SW480 (cell line): Measurements from ENCODE around the gene TRPM2.
"Not testable (repeated sequence)": the region's sequence is repeated elsewhere in the genome, so short reads cannot be mapped to it uniquely, and the experiment has no call there.

ENCODE experiments used
- DNase-seq: peaks from one replicate; pipeline ENCODE4 v3.0.0-alpha.2; 2016; ENCODE audit warnings: low spot score

Gene TRPM2

DNA sequence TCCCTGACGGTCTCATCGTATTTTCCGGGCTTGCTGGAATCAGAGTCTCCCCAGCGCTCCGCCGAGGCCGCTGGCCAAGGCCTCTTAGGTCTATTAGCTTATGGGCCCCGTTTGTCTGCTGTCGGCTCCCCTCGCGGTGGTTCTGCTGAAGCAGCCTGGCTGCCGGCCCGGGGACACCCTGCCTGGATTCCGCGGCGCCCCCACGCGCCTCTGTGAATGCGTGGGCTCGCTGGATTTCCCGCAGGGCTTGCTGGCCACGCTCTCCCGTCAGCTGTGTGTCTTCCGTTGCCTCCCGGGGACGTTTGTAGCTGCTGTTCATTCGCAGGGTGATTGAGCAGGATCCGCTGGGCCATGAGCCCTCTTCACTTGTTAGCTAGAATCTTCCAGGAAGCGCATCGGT is 110.3 kb downstream of the TRPM2 start:
- DNase-seq = no peak

DNA sequence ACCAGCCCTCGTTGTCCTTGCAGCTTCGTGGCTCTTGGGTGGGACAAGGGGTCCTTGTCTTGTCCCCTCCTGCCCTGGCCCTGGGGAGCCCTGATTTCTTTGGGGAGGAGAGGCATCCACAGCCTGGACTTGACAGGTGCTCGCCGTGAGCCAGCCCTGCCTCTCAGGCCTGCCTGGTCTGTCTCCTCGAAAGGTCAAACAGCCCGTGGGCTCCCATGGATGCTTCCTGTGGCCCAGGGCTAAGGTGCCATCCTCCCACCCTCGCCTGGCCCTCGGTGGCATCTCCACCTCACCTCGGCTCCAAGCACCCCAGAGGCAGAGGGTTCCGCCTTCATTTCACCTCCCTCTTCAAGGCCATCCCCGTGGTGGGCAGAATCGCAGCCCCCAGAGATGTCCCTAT is 110.9 kb downstream of the TRPM2 start:
- no peak for DNase-seq

DNA sequence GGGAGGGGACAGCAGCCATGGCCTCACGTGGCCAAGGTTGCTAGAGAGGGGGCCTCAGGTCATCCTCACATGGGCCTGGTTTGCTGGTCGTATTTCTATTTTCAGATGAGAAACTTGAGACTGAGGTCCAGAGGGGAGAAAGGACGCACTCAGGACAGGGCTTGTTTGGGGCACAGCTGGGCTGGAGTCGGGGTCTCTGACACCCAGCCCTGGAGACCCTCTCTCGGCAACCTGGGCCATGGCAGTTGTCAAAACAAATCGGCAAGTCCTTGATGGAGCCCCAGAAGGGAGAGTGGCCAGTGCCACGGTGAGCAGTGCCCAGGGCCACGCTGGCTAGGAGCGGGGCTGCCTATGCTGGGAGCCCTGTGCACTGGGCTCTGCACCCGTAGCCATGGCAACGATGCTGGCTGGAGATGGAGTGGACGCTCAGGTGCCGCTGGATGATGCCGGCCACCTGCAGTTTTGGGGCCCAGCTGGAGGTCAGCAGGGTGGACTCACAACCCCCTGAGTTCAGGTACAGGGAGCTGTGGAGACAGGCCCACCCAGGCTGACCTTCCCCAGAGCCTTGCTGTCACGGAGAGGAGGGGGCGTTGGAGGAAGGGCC is 113.0 kb downstream of the TRPM2 start:
- DNase-seq = no peak

DNA sequence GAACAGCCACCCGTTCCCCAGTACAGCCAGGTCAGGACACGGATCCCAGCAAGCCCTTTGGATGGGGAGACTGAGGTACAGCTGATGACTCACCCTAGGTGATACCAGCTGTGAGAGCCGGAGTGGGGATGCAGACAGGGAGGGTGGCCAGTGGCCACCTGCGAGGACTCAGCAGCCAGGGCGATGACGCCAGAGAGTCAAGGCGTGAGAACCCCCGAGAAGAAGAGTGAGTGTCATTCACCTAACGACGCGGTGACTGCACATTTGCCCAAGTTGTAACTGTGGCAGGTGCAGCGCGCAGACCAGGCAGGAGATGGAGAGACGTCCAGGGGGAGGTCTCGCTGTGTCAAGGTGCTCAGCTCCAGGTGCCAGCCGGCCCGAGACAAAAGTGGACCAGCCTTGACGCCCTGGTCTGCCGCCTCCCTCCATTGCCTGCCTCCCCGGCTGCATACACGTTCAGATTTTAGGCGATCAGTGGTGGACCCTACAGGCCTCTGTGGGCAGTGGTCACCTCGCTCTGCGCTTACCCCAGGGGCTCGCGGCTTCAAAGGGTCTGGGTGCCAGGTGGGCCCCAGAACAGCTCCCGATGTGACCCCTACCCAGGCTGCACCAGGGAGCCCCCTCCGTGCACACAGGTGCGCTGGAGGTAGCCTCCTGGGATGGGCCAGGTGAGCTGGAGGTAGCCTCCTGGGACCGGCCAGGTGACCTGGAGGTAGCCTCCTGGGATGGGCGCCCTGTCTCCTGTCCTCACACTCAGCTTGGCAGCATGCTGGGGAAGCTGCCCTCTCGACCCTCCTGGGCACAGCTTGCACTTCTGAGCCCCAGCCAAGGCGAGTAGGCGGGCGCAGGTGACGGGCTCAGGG is 113.8 kb downstream of the TRPM2 start:
- no peak for DNase-seq

DNA sequence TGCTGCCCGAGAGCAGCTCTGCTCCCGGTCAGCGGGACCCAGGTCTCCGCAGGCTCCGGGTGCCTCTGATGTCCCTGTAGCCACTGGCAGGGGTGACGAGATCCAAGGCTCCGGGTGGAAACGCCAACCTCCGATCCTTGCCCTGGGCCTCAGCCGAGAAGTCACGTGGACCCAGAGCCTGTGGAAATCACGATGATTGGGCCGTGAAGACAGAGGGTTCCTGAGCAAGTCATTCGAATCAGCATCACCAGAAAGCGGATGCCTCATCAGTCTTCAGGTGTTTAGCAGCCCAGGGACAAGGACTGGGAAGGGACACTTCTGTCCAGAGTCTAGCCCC is 114.4 kb downstream of the TRPM2 start:
- DNase-seq = no peak

DNA sequence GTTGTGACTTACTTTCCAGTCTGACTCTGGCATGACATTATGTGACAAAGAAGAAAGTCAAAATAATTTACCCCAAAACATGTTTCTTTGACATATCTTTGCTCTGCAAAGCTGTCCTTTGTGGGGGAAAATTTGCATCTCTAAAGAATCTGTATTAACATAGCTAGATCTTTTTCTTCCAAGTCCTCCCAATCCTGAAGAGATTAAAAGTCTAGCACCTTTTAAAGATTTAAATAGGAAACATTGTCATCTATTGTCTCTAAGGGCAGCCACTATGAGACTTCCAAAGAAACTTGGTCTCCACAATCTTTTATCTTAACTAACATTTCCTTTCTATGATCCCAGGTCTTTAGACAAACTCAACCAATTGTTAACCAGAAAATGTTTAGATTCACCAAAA is 117.9 kb downstream of the TRPM2 start:
- DNase-seq = no peak

DNA sequence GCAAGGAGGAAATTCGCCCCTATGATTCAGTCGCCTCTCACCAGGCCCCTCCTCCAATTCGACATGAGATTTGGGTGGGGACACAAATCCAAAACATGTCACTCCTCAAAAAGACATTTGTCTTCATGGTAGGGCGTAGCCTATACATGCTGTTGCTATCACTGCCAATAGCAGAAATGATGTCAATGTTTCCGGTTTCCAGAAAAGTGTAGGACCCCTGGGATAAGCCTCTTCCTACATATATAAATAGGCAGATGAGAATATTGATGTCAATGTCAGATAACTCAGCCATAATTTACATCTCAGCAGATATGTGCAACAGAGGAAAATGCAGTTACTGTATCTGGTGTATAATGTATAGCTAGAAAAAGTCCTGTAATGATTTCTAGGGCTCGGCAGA is 118.6 kb downstream of the TRPM2 start:
- DNase-seq = no peak

DNA sequence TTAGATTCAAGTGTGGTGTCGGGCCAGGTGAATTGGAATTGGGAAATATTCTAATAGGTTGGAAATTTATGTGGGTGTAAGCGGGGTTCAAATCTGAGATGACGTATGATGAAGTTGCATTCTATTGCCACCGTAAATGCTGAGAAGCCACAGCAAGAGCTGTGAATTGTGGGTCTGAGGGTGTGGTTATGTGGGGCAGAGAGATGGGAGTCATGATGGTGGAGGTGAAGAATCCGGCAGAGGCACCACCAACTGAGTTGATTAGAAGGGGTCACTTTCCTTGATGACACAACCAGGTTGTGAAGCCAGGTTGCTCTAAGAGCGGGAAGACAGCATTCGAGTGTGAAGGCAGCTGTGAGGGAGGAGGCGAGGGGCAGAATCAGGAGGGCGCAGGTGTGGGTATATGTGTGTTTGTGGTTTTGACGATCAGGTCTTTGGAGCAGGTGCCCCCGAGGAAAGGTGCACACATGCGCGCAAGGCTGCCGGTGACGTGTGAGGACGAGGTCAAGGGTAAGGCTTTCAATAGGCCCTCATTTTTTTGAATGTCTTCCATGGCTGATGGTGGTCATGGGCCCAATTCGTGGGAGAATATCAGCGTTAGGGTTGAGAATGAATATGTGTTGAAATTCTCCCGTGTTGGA is 120.6 kb downstream of the TRPM2 start:
- DNase-seq = no peak

DNA sequence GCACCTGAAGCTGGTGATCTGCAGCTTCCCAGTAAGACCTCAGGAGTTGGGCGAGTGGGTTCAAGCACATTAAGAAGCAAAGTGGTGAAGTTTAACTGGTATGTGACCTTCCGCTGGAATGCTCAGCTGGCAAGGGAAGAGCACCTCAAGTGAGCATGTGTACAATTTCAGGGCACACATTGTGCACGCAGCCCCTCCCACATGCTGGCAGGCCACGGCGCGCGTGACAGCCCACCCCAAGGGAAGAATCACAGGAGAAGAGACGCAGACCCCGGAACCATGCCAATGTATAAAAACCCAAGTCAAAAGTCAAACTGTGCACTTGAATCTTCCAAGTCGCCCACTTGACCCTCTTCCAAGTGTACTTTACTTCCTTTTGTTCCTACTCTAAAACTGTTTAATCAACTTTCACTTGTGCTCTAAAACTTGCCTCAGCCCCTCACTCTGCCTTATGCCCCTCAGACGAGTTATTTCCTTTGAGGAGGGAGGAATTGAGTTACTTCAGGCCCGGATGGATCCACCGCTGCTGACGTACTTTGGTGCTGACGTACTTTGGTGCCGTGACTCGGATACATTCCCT is 121.9 kb downstream of the TRPM2 start:
- no peak for DNase-seq

DNA sequence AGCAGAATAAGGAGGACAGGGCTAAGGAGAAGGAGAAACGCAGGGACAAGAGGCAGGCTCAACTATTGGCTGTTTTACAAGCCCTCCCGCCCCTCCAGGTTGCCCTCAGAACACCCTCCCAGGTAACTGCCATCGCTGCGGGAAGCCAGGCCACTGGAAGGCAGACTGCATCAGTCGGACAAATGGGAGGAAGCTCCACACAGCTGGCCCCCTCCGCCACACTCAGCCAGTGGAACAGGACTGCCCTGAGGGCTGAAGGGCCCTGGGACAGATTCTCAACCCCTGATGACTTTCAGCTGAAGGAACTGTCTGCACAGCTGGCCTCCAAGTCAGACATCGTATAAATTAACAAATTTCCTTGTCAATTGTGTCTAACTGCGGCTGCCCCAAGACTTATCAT is 123.7 kb downstream of the TRPM2 start:
- no peak for DNase-seq

DNA sequence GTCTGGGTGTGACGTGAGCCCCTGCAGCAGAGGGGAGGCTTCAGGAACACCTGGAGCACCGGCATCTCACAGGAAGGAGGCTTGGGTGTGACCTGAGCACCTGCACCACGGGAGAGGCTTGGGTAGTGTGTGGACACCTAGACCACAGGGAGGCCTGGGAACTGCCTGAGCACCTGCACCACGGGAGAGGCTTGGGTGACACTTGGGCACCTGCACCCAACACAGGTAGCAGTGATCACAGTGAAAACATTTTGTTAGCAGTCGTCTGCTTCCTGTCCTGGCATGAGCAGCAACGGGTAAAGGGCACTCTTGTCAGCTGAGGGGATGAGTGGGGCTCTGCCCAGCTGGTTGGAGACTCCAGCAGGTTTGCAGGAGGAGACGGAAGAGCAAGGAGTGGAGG is 124.3 kb downstream of the TRPM2 start:
- no peak for DNase-seq

DNA sequence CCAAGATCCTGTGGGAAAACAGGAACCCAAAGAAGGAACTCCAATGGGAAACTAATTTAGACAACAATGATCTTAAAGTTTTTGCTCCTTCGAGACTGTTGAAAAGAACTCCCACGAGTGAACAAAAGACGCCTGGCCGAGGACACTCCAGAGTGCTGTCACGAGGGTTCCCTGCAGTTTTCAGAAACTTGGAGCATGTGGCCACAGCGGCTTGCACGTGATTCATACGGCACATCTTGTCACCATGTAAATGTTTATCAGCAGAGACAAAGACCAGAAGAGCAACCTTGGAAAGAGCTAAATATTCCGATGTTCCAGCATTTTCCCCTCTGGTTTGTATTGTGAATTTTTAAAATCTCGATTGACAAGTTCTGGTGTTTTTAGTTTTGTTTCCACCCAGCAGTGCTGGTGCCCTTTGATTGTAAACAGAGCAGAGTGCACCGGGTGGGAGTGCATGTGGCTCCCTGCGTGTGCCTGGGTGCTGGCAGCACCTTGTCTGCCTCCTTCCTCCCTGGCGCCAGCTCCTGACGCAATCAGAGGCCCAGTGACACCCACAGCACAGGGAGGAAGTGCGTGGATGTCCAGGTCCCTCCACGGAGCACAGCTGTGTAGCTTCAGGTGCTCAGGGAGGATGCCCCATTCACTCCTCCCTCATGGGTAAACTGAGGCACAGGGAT is 124.8 kb downstream of the TRPM2 start:
- DNase-seq = no peak

DNA sequence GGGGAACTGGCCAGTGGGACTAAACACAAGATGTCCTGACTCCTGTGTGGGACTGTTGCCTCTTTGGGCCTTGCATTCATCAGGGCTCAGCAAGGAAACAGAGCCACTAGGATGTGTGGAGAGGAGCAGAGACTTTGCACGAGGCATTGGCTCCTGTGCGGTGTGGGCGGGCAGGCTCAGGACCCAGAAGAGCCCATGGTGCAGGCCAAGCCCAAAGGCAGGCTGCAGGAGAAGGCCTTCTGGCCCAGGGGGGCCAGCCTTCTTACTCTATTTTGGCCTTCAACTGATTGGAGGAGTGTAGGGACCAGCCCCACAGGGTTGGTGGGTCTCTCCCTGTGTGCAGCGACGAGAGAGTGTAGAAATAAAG is 125.4 kb downstream of the TRPM2 start:
- no peak for DNase-seq

DNA sequence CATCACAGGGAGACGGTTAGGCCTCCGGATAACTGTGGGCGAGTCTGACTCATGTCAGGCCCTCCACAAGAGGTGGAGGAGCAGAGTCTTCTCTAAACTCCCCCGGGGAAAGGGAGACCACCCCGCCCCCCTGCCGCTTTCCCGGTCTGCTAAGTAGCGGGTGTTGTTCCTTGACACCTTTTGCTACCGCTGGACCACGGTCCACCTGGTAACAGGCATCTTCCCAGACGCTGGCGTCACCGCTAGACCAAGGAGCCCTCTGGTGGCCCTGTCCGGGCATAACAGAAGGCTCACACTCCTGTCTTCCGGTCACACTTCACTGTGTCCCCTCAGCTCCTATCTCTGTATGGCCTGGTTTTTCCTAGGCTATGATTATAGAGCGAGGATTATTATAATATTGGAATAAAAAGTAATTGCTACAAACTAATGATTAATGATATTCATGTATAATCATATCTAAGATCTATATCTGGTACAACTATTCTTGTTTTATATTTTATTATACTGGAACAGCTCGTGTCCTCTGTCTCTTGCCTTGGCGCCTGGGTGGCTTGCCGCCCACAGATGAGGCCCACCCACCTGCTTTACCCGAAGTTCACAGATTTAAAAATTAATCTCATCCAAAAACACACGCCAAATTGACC is 126.3 kb downstream of the TRPM2 start:
- not testable (repeated sequence) for DNase-seq

DNA sequence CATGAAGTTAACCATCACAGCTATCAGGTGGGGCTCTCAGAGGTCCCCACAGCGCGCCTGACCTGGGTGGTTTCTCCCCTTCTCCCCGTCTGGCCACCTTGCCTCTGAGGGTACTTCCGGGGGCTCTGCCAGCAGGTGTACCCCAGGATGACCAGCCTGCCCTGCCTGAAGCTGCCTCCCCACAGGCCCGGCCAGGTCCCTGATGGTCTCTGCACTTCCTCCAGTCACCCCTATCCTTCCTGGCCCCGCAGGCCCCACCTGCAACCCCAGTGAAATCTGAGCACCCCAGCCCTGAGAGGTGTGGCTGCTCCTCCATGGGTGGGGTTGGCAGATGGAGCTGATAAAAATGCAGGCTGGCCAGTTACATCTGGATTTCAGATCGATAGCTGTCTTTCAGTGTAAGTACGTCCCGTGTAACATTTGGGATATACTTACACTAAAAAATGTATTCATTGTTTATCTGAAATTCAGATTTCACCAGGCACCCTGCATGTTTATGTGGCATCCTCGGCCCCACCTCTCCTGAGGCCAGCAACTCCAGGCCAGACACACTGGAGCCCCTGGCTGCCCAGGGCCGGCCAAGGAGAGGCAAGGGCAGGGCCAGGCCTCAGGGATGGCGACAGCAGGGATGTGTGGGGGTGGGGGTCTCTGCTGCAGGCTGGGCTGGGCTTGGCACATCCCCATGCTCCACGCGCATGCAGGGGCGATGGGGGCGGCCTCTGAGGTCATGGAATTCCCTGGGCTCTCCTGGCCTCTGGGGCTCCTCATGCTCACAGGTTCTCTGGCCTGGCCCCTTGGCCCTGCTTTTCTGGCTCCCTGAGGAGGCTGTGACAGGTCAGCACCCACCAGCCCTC is 127.0 kb downstream of the TRPM2 start:
- DNase-seq = no peak

DNA sequence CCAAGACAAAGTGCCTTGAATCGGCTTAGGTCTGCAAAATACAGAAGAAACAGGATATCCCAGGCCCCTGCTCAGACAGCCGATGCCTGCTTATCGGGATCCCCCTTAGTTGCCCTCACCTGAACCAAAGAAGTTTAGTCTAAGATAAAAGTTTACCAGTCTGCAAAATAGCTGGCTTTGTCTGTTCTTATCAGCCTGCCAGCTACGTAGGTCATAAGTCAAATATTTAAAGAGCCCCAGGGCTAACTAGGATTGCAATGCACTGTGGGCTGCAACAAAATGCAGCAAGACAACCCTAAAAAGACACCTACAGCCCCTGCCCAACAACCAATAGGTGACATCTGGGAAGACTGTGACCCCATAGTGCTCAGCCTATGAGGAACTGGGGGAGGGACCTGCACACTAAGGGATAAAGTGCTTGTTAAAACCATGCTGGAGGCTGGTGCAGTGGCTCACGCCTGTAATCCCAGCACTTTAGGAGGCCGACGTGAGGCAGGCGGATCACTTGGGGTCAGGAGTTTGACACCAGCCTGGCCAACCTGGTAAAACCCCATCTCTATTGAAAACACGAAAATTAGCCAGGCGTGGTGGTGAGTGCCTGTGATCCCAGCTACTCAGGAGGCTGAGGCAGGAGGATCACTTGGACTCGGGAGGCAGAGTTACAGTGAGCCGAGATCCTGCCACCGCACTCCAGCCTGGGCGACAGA is 129.3 kb downstream of the TRPM2 start:
- no peak for DNase-seq

DNA sequence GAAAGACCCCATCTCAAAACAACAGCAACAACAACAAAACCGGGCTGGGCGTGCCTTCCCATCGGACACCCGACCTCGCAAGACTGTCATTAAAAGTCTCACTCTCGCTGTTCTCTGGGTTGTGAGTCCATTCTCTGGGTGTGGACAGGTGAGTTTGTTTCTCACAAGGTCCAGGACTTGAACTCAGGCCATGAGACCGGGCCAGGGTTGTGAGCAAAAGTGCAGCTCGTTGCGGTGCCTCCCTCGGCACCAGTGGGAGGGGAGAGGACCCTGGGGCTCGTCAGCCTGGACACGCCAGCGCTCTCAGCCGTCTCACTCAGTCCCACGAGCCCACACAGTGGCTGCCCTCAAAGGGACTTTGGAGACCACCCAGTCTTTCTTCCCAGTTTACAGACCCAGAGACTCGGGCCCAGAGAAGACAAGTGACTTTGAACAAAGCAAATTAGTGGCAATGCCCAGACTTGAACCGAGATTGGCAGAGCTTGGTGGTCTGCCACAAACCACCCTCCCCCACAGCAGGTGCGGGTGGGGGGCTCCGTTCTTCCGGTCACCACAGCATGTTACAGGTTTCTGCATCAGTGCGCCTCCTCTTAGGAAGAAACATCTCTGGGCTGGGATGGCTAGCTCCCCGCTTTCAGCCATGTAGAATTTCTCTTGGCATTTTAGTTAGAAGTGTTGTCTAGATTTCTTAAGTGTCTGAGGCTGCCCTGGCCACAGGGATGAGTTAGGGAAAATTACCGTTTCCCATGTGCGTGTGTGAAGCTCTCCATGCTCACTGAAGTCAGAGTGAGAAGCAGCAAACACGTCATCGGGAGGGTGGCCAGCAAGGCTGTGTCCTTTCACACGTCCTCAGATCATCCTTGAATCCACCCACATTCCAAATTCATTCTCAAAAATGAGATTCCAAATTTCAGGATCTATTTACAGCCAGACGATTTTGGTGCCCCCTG is 130.1 kb downstream of the TRPM2 start:
- DNase-seq = no peak

DNA sequence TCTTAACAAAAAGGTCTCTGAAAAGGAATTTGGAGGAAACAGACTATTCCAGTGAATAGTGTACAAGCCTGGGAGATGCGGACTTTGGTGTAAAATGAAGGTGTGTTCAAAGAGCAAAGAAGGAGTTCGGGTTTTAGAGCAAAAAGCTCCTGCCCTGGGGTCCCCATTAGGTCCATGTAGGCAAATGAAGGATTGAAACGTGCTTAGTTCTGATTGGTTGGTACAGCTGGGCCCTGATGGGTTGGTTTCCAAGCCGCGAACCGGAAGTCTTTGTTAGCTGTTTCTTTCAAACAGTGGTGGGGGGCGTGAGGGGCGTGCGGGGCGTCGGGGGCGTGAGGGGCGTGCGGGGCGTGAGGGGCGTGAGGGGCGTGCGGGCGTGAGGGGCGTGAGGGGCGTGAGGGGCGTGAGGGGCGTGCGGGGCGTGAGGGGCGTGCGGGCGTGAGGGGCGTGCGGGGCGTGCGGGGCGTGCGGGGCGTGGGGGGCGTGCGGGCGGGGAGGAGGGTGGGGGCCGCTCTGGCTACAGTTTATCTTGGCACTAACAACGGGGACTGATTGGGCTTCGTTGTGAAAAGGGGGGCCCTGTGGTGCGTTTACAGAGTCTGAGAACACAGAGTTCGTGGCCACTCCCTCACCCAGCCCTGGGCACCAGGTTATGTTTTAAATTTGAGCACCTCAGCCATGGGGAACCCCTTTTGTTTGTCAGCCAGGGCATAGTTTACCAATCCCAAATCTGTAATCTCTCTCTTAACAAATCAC is 131.3 kb downstream of the TRPM2 start:
- no peak for DNase-seq
